Measurements from ENCODE around the gene NRAS. TPM values are rescaled to one million over a fixed set of nuclear protein-coding genes. Genes with fewer than 3 reads are reported as not detected.

Gene NRAS
- total RNA-seq, 1 experiment from 2014 or later, result 48.0 TPM

GRCh38 chr1:114723457-114723856 is 6.9 kb upstream of the NRAS start:
- no peak overlapping the region for H2AFZ ChIP-seq (ENCODE audit: low read depth, low read length, poor library complexity, severe bottlenecking)
- H3K4me1 ChIP-seq (ENCODE audit: control insufficient read depth in 1 of 2, insufficient read depth in 2 of 2, low read length in 2 of 2), result no peaks in the 10 kb centered on the region
- no peak overlapping the region for H3K27ac ChIP-seq (ENCODE audit: low read depth, low read length)
- H3K9ac ChIP-seq (ENCODE audit: low read length), result no peak overlapping the region
- DNase-seq (ENCODE audit: low read depth, low spot score), result no peak
- no peak overlapping the region for H3K4me2 ChIP-seq (ENCODE audit: low read length)
- peaks cover 2% of the 10 kb centered on the region; the same call in 1 of the 2 replicates for H4K20me1 ChIP-seq (ENCODE audit: insufficient read depth)
- TF ChIP-seq POLR2AphosphoS5 (IDR thresholded peaks at IDR 0.05; ENCODE audit: low read depth, low read length) (no peak), POLR2A (IDR thresholded peaks at IDR 0.05; ENCODE audit: borderline replicate concordance, extremely low read depth, insufficient read depth, insufficient read length) (no peak), RAD21 (IDR thresholded peaks at IDR 0.05; ENCODE audit: low read depth) (no peak), EZH2 (IDR thresholded peaks at IDR 0.05) (no peak), CEBPB (IDR thresholded peaks at IDR 0.05; ENCODE audit: low read depth) (no peak), CTCF (IDR thresholded peaks at IDR 0.05 in 2 of 3, conservative IDR thresholded peaks at IDR 0.05 in 1 of 3; ENCODE audit: borderline replicate concordance in 1 of 3, insufficient read depth in 1 of 3, low read depth in 2 of 3, low read length in 2 of 3) (no peak), ELF1 (IDR thresholded peaks at IDR 0.05; ENCODE audit: borderline replicate concordance, low read depth) (no peak), EZH2phosphoT487 (IDR thresholded peaks at IDR 0.05; ENCODE audit: borderline replicate concordance) (no peak), ZNF274 (IDR thresholded peaks at IDR 0.05; ENCODE audit: low read depth, low read length) (no peak), FOSL1 (IDR thresholded peaks at IDR 0.05; ENCODE audit: low read depth) (no peak), YY1 (IDR thresholded peaks at IDR 0.05; ENCODE audit: extremely low read depth, insufficient replicate concordance, low read depth, low read length) (no peak), ZFX (IDR thresholded peaks at IDR 0.05) (no peak), EGR1 (IDR thresholded peaks at IDR 0.05; ENCODE audit: low read depth) (no peak), REST (IDR thresholded peaks at IDR 0.05; ENCODE audit: low read depth) (no peak), SP1 (IDR thresholded peaks at IDR 0.05; ENCODE audit: low read depth) (no peak), JUND (IDR thresholded peaks at IDR 0.05) (no peak)
- TF ChIP-seq, protein P1, sequence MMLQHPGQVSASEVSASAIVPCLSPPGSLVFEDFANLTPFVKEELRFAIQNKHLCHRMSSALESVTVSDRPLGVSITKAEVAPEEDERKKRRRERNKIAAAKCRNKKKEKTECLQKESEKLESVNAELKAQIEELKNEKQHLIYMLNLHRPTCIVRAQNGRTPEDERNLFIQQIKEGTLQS (IDR thresholded peaks at IDR 0.05), result no peak
- TF ChIP-seq, protein P2, sequence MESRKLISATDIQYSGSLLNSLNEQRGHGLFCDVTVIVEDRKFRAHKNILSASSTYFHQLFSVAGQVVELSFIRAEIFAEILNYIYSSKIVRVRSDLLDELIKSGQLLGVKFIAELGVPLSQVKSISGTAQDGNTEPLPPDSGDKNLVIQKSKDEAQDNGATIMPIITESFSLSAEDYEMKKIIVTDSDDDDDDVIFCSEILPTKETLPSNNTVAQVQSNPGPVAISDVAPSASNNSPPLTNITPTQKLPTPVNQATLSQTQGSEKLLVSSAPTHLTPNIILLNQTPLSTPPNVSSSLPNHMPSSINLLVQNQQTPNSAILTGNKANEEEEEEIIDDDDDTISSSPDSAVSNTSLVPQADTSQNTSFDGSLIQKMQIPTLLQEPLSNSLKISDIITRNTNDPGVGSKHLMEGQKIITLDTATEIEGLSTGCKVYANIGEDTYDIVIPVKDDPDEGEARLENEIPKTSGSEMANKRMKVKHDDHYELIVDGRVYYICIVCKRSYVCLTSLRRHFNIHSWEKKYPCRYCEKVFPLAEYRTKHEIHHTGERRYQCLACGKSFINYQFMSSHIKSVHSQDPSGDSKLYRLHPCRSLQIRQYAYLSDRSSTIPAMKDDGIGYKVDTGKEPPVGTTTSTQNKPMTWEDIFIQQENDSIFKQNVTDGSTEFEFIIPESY (IDR thresholded peaks at IDR 0.05; ENCODE audit: extremely low read depth, insufficient replicate concordance, low read length), result no peak
- intact Hi-C loops (cut with micrococcal nuclease), result no loop called here
- H3K36me3 ChIP-seq (ENCODE audit: control insufficient read depth in 1 of 2, insufficient read depth in 2 of 2, low read length in 2 of 2), result peaks cover 73 to 78% of the 10 kb centered on the region in 2 experiments
- no peak overlapping the region for H3K4me3 ChIP-seq (replicated peaks in 1 of 2; ENCODE audit: low read depth in 1 of 2, low read length in 2 of 2)
- RAD21 ChIA-PET (ENCODE audit: low non-redundant PET in 1 of 2, low total read pairs in 2 of 2, uncharacterized antibody in 2 of 2, unreplicated experiment in 2 of 2), result no interaction called here
- no peaks in the 10 kb centered on the region for H3K27me3 ChIP-seq (ENCODE audit: insufficient read depth, low read length)
- no peaks in the 10 kb centered on the region for H3K9me3 ChIP-seq (ENCODE audit: control insufficient read depth in 1 of 2, insufficient read depth in 1 of 2, low read depth in 1 of 2, low read length in 2 of 2)
- CTCF ChIA-PET, result no interaction called here
- POLR2A ChIA-PET, result no interaction called here
- ATAC-seq, result no peak
- BruUV-seq (replicated peaks), result no TSS peak
- H3K9me2 ChIP-seq (ENCODE audit: insufficient read depth), result no peaks in the 10 kb centered on the region
- peaks cover 62% of the 10 kb centered on the region for H3K79me2 ChIP-seq (ENCODE audit: insufficient read depth, low read length)
